Right lobe of liver (tissue), 4 donors: Measurements from ENCODE around the gene VSX1.

ENCODE experiments used
- POLR2A ChIP-seq: fragments of 450-650 bp; IDR thresholded peaks from one replicate; pipeline ENCODE4 v1.6.1; 2017; ENCODE audit warnings: antibody characterized with exemption, mild to moderate bottlenecking
- TF ChIP-seq, protein P1 (sequence below), 4 donors: fragments of 200-600 bp in 3 of 4; fragments of 450-650 bp in 1 of 4; IDR thresholded peaks; one replicate each; pipeline versions ENCODE4 v1.5.1 to v1.8.0; 2016 to 2022; ENCODE audit warnings: antibody characterized with exemption in 4 of 4, mild to moderate bottlenecking in 2 of 4
- donor health status: DM: no; HTN: no; CAD: no.
- donor health status: DM: no; HTN: no; CAD: no.
- donor health status: DM: no; HTN: yes; CAD: no.

DNA sequence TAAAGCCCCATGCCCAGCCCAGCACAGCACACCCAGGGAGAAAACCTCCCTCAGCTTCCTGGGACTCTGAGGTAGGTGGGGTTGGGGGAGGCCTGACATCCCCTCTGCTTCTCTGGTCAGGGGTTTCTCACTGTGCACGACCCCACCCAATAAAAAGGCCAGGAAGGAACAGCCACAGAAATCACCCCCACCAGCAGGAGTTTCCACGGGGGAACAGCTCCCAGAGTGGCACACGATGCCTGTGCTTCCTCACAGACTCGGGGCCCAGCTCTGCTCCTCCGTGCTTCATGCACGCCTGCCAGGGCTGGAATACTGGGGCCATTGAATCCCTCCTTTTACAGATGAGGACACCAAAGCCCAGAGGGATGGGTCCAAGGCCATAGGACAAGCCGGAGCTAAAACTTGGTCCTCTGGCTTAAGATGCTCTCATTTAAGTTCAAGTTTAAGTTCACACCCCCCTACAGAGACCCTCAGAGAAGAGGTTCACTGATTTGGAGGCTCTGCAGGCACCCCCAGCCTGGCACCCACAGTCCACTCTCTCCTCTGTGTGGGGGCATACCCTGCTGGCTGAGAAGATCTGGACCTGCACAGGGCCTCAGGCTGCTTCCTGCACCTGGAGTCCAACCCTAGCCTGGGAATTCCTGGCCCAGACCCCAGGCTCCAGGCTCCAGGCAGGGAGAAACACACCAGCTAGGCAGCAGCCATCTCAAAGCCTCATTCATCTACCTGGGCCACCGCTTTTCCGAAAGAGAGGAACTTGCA, 38.3 kb downstream of the VSX1 start:
- TF ChIP-seq, protein P1, sequence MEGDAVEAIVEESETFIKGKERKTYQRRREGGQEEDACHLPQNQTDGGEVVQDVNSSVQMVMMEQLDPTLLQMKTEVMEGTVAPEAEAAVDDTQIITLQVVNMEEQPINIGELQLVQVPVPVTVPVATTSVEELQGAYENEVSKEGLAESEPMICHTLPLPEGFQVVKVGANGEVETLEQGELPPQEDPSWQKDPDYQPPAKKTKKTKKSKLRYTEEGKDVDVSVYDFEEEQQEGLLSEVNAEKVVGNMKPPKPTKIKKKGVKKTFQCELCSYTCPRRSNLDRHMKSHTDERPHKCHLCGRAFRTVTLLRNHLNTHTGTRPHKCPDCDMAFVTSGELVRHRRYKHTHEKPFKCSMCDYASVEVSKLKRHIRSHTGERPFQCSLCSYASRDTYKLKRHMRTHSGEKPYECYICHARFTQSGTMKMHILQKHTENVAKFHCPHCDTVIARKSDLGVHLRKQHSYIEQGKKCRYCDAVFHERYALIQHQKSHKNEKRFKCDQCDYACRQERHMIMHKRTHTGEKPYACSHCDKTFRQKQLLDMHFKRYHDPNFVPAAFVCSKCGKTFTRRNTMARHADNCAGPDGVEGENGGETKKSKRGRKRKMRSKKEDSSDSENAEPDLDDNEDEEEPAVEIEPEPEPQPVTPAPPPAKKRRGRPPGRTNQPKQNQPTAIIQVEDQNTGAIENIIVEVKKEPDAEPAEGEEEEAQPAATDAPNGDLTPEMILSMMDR (IDR thresholded peaks at IDR 0.05), result no peak
- TF ChIP-seq POLR2A, result no peak
